AG04450 (cell line): ENCODE results near the gene FEM1B. TPM values are rescaled to one million over a fixed set of nuclear protein-coding genes. Genes with fewer than 3 reads are reported as not detected.

Source experiments
- CTCF ChIA-PET: fragments of 300-600, 350-600 bp; formaldehyde crosslinking; extraction: SDS; loops from one replicate; lab custom pipeline; 2022; ENCODE audit warnings: antibody characterized with exemption, inconsistent platforms; lab: Charles Lee
- POLR2A ChIA-PET: fragments of 350-600 bp; formaldehyde crosslinking; extraction: SDS; loops from one replicate; lab custom pipeline; 2021; ENCODE audit warnings: antibody characterized with exemption, inconsistent platforms; lab: Yijun Ruan, JAX
- DNase-seq: peaks from one replicate; pipeline ENCODE4 v3.0.0-alpha.2; 2011; ENCODE audit warnings: low read depth, low spot score
- H3K27ac ChIP-seq: one replicate; pipeline ENCODE4 v1.5.1; 2012; ENCODE audit warnings: low read depth, low read length, control low read depth
- H3K27me3 ChIP-seq: one replicate; pipeline ENCODE4 v1.6.0; 2012; ENCODE audit warnings: low read length; ENCODE audit not compliant: control insufficient read depth, insufficient read depth
- H3K4me3 ChIP-seq: 2 replicates; pipeline ENCODE4 v1.5.1; 2011; ENCODE audit warnings: mild to moderate bottlenecking, low read depth, low read length, control low read depth
- H3K9me3 ChIP-seq: 2 replicates; pipeline ENCODE4 v1.5.1; 2012; ENCODE audit warnings: low read length; ENCODE audit not compliant: control insufficient read depth, insufficient read depth
- polyA plus RNA-seq: library from polyadenylated mRNA; depleted of rRNA; stranded (reverse); fragments of >200 nt; gene quantifications from 2 replicates; pipeline ENCODE4 v1.2.3, GENCODE V29; 2011
- TF ChIP-seq, protein P1 (sequence below): IDR thresholded peaks from 2 replicates; pipeline ENCODE4 v1.5.1; 2011; ENCODE audit warnings: low read depth, low read length, control low read depth, inconsistent platforms

FEM1B gene
- polyA plus RNA-seq, 1 experiment = 46.5 TPM

DNA sequence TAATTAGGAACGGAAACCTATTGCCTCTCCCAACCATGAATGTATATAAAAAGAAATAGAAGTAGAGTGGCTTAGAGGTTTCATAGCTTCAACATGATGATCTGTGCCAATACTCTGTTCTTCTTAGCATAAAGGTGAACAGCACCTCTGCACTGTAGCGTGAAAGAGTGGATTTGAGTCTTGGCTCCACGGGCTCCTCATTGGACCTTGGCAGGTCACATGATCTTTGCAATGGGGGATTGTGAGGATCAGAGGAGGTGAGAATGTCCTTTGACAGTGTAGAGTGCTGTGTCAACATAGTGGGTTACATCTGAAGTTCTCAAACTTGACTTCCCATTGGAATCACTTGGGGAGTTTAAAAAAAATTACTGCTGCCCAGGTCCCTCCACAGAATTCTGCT is 51.4 kb downstream of the FEM1B start:
- TF ChIP-seq, protein P1, sequence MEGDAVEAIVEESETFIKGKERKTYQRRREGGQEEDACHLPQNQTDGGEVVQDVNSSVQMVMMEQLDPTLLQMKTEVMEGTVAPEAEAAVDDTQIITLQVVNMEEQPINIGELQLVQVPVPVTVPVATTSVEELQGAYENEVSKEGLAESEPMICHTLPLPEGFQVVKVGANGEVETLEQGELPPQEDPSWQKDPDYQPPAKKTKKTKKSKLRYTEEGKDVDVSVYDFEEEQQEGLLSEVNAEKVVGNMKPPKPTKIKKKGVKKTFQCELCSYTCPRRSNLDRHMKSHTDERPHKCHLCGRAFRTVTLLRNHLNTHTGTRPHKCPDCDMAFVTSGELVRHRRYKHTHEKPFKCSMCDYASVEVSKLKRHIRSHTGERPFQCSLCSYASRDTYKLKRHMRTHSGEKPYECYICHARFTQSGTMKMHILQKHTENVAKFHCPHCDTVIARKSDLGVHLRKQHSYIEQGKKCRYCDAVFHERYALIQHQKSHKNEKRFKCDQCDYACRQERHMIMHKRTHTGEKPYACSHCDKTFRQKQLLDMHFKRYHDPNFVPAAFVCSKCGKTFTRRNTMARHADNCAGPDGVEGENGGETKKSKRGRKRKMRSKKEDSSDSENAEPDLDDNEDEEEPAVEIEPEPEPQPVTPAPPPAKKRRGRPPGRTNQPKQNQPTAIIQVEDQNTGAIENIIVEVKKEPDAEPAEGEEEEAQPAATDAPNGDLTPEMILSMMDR = no peak
- H3K4me3 ChIP-seq = no peak overlapping the region
- H3K27me3 ChIP-seq = no peaks in the 10 kb centered on the region
- CTCF ChIA-PET = interaction anchor here (0.6 kb wide), 1 partner anchor 23 kb away, joined by 3 read pairs; no protein-coding TSS in a partner anchor
- no peak for DNase-seq
- H3K27ac ChIP-seq = no peak overlapping the region
- H3K9me3 ChIP-seq = no peaks in the 10 kb centered on the region; the same call in 1 of the 2 replicates
- POLR2A ChIA-PET = no interaction called here

DNA sequence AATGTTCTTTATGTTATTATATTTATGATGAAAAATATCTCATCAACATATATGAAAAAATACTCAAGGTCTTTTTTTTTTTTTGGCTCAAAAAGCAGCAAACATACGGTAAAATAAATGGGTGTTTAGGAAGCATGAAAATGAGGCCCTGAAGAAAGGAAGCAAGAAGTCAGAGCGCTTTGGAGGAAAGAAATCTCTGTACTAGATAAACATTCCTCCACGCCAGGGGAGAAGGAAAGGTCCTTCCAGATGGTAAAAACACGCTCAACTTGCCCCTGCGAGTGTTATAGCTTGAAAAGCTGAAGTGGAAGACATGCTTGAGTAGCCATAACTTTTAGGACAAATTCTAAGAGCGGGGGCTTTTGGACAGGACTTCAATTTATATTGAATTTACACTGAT is 52.9 kb downstream of the FEM1B start:
- TF ChIP-seq, protein P1 = no peak
- H3K27me3 ChIP-seq = no peaks in the 10 kb centered on the region
- ChIA-PET CTCF (no interaction called here), POLR2A (no interaction called here)
- no peak overlapping the region for H3K27ac ChIP-seq
- H3K4me3 ChIP-seq = no peak overlapping the region
- DNase-seq = no peak
- H3K9me3 ChIP-seq = peaks cover under 1% of the 10 kb centered on the region; the same call in 1 of the 2 replicates

DNA sequence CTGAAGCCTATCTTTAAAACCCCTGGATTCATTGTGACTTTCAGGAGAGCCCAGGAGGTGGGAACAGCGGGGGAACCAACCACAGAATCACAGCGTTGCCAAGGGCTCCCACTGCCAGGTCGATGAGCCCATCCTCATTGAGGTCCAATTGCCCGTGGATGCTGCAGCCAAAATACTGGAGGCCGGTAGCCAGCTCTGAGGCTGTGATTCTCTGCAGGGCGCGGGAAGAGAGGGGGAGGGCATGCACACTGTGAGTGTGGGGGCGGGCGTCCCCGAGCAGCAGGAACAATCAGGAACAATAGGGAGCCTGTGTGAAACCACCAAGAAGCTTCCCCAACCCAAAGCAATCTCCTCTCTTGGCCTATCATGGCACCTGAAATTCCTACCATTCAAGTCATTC is 53.4 kb downstream of the FEM1B start:
- POLR2A ChIA-PET = no interaction called here
- CTCF ChIA-PET = no interaction called here
- no peak overlapping the region for H3K4me3 ChIP-seq
- TF ChIP-seq, protein P1 = no peak
- peaks cover 4% of the 10 kb centered on the region; the same call in 1 of the 2 replicates for H3K9me3 ChIP-seq
- H3K27ac ChIP-seq = no peak overlapping the region
- H3K27me3 ChIP-seq = no peaks in the 10 kb centered on the region
- DNase-seq = no peak

GRCh38 chr15:68332266-68332665 is 54.7 kb downstream of the FEM1B start:
- POLR2A ChIA-PET = no interaction called here
- Histone ChIP-seq H3K9me3 (peaks cover 4% of the 10 kb centered on the region; the same call in 1 of the 2 replicates), H3K4me3 (no peak overlapping the region), H3K27ac (no peak overlapping the region), H3K27me3 (no peaks in the 10 kb centered on the region)
- CTCF ChIA-PET = interaction anchor here (0.6 kb wide), 1 partner anchor 342 kb away, joined by 3 read pairs; no protein-coding TSS in a partner anchor
- TF ChIP-seq, protein P1 = no peak
- no peak for DNase-seq

GRCh38 chr15:68333775-68334470 is 56.4 kb downstream of the FEM1B start:
- CTCF ChIA-PET = interaction anchor here (1.0 to 1.4 kb wide), 4 partner anchors 28 to 340 kb away, joined by 3 to 4 read pairs (median 4); no protein-coding TSS in a partner anchor
- Histone ChIP-seq H3K9me3 (peaks cover 4% of the 10 kb centered on the region; the same call in 1 of the 2 replicates), H3K27ac (no peak overlapping the region), H3K27me3 (no peaks in the 10 kb centered on the region), H3K4me3 (no peak overlapping the region)
- DNase-seq = no peak
- TF ChIP-seq, protein P1 = no peak
- POLR2A ChIA-PET = interaction anchor here (0.6 to 1.3 kb wide), 4 partner anchors 13 to 191 kb away, joined by 3 to 12 read pairs (median 4); partner anchors contain the start of gene FEM1B
